Bone marrow (tissue), 2 donors: ENCODE measurements around the gene MAP4K3.
A peak's percentile ranks its signal among the peaks of the same experiment; 100 is the strongest.
"Not testable (repeated sequence)": the region's sequence is repeated elsewhere in the genome, so short reads cannot be mapped to it uniquely, and the experiment has no call there.

Experiments
- DNase-seq, 2 donors: peaks; one replicate each; lab custom pipeline; 2025; lab: John Stamatoyannopoulos, UW

Gene MAP4K3

DNA sequence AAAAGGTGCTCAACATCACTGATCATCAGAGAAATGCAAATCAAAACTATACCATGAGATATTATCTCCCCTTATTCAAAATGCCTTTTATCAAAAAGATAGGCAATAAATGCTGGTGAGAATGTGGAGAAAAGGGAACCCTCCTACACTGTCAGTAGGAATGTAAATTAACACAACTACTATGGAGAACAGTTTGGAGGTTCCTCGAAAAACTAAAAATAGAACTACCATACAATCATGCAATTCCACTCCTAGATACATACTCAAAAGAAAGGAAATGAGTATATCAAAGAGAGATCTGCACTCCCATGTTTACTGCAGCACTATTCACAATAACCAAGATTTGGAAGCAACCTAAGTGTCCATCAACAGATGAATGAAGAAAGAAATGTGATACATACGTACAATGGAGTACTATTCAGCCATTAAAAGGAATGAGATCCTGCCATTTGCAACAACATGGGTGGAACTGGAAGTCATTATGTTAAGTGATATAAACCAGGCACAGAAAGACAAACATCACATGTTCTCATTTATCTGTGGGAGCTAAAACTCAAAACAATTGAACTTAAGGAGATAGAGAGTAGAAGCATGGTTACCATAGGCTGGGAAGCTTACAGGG is 63.8 kb downstream of the MAP4K3 start:
- no peak for DNase-seq

DNA sequence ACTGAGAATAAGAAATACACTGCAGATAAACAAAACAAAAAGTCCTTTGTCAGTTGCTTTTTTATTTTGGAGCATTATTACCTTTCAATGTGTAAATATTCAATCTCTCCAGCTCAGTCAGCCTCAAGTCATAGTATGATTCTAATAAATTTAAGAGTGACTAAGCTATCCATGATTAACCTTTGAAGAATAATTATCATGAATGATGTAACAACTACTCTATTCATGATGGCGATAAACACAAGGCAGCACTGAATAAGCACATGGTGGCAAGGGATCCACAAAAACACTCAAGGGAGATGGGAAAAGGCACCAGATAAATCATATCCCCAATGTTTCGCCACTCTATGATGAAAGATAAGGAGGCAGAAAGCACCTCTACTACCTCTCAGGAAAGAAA is 67.0 kb downstream of the MAP4K3 start:
- no peak for DNase-seq

DNA sequence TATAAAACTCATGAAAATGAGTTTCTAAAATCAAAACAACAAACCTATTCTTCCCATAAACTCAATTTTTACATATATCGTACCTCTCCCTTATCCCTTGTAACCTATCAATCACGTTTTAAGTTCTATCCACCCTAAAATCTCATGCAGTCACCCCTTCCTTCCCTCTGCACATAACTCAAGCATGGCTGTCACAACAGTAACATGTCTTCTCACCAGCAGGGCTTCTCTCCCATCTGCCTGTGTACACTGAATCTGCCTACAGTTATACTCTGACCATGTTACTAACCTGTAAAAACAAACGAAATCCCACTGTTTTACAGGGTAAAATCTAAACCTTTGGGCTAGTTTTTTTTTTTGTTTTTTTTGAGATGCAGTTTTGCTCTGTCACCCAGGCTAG is 68.2 kb downstream of the MAP4K3 start:
- peak in 1 of 2 donors; percentile 20 for DNase-seq

DNA sequence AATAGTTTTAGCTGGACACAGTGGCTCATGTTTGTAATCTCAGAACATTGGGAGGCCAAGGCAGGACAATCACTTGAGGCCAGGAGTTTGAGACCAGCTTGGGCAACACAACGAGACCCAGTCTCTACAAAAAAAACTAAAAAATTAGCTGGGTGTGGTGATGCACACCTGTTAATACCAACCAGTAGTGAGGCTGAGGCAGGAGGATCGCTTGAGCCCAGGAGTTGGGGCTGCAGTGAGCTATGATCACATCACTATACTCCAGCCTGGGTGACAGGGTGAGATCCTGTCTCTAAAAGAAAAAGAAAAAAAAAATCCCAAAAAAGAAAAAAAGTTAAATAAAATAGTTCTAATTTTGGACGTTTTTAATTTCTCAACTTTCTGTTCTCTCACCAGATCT is 68.7 kb downstream of the MAP4K3 start:
- no peak for DNase-seq

DNA sequence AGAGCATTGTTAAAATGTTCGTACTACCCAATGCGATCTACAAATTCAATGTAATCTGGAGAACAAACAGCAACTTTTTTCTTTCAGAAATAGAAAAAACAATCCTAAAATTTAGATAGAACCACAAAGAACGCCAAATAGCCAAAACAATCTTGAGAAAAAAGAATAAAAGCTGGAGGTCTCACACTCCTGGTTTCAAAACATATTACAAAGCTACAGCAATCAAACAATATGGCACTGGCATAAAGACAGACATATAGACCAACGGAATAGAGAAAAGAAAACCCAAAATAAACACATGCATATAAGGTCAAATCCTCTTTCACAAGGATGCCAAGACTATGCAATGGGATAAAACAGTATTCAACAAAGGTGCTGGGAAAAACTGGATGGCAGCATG is 74.5 kb downstream of the MAP4K3 start:
- DNase-seq: no peak

DNA sequence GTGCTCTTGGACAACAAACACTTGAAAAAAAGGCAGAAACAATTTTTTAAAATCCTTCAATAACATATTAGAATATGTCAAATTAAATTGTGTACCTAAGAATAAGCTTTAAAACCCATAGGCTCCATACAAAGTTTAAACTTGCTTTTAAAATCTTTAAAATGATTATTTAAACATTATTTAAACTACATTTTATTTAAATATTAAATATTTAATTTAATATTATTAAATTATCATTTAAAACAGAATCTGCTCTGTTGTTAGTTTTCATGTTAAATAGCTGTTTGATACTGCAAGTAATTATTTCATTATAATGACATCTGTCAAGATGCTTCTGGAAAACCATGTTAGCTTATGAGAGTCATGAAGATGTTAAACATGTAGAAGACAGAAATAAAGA is 75.6 kb downstream of the MAP4K3 start:
- no peak for DNase-seq

DNA sequence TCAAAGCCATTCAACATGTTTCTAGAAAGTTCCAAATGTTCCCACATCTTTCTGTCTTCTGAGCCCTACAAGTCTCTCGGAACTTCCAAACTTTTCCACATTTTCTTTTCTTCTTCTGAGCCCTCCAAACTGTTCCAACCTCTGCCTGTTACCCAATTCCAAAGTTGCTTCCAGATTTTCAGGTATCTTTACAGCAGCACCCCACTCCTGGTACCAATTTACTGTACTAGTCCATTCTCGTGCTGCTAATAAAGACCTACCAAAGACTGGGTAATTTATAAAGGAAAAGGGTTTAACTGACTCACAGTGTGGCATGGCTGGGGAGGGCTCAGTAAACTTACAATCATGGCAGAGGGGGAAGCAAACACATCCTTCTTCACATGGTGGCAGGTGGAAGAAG is 76.7 kb downstream of the MAP4K3 start:
- DNase-seq: not testable (repeated sequence)

DNA sequence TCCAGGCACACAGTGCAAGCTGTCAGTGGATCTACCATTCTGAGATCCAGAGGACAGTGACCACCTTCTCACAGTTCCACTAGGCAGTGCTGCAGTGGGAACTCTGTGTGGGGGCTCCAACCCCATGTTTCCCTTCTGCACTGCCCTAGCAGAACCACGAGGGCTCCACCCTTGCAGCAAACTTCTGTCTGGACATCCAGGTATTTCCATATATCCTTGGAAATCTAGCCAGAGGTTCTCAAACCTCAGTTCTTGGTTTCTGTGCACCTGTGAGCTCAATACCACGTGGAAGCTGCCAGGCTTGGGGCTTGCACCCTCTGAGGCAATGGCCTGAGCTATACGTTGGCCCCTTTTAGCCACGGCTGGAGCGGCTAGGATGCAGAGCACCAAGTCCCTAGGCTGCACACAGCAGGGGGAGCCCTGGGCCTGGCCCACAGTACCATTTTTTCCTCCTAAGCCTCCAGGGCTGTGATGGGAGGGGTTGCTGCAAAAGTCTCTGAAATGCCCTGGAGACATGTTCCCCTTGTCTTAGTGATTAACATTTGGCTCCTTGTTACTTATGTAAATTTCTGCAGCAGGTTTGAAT is 77.5 kb downstream of the MAP4K3 start:
- DNase-seq: no peak

DNA sequence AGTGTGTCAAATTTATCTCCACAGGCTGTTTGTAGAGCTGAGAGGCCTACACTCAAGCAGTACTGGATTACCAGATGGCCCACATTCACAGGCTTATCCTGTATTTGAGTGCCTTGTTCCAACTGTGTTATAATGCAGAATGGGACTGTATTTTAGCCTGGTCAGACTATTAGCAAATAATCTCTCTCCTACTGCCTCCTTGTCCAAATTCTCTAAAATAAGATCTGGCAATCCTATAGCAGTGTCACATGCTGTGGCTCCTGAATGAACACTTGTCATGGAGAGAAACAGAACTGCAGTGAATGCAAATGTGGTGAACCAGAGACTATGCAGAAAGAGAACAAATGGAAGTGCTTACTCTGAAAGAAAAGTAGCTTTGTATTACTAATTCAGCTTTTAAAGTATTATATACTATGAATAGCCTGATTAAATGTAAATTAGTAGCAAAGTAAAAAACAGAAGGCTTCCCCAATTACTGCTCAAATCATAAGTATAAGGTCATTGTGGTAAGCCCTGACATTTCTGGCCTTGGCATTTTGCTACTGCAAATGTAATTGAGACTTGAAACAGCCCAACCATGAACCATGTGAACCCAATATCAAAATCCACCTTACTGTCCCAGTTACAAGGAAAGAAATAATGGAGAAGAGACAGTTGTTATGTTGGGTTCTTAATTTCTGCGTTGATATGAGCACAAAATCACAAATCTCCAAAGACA is 80.0 kb downstream of the MAP4K3 start:
- no peak for DNase-seq

DNA sequence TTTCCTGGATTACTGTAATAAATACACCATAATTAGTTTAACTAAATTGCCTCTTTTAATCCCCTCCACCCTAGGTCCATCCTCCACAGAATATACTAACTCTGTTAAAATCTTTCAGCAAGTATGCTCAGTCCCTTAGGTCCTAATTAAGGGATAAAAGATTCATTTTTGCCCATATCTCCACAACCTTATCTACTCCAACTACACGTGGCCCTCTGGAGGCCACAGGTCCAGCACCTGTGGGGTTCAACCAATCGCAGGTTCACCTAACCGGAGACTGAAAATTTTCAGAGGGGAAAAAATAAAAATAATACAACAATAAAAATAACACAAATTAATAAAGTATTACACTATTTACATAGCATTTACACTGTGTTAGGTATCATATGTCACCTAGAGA is 86.4 kb downstream of the MAP4K3 start:
- DNase-seq: no peak

DNA sequence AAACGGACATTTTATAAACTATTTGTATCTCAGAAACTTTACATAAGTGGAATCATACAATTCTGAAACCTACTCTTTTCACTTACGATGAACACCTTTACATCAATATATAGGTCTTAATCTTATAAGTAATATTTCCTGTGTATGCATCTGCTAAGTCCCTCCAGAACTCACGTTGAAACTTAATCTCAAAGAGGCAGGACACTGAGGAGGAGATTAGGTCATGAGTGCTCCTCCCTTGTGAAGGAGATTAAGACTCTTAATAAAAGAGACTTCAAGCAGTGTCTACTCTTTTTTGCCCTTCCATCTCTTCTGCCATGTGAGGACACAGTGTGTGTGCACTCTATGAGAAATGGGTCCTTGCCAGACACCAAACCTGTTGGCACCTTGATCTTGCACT is 98.6 kb downstream of the MAP4K3 start:
- no peak for DNase-seq

DNA sequence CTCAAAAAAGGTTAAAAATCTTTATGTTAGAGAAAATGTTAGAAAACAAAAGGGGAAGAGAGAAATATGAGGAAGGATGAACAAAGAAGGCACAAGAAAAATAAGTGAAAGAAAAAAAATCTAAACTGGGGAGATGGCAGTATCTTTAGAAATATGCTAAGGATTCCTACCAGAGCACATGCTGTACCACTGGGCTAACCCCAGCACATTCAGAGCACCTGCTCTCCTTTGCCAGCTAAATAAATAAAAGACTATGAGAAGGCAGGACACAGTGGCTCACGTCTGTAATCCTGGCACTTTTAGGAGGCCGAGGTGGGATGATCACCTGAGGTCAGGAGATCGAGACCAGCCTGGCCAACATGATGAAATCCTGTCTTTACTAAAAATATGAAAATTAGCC is 101.2 kb downstream of the MAP4K3 start:
- no peak for DNase-seq

DNA sequence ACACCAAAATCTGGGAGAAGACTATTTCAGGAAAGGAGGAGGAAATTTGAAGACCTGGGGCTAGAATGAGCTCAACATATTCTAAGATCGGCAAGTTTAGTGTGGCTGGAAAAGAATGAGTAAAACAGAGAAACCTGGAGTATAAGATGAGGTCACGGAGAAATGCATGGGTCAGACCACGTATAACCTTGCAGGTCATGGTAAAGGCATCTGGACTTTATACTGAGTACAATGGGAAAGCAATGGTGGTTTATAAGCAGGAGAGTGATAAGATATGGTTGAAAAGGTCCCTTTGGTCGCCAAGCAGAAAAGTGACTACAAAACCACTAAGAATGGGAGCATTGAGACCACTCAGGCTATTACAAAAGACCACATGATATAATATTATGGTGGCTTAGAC is 102.1 kb downstream of the MAP4K3 start:
- DNase-seq: no peak

DNA sequence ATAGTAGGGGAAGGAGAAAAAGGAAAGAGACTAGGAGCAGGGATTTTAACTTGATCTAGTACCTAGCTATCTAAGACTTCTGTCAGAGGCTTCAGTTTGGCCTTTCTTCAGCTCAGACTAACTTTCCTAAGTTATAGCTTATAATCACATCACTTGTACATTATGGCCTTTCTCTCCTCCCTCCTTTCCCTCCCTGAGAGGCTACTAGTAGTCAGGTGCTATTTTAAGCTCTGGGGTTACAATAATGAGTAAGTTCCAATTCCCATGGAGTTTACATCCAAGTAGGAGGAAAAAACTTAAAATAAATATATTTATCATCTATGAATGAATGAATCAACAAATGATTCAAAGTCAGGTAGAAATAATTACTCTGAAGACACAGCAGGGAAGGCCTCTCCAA is 102.6 kb downstream of the MAP4K3 start:
- DNase-seq: no peak

DNA sequence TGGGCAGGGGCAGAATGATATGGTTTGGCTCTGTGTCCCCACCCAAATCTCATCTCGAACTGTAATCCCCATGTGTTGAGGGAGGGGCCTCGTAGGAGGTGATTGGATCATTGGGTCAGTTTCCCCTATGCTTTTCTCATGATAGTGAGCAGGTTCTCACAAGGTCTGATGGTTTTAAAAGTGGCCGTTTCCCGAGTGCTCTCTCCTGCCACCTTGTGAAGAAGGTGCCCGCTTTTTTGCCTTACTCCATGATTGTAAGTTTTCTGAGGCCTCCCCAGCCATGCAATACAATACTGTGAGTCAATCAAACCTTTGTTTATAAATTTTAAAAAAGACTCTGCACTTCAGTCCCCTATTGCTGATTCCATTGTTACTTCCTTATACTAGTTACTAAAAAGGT is 110.4 kb downstream of the MAP4K3 start:
- no peak for DNase-seq

DNA sequence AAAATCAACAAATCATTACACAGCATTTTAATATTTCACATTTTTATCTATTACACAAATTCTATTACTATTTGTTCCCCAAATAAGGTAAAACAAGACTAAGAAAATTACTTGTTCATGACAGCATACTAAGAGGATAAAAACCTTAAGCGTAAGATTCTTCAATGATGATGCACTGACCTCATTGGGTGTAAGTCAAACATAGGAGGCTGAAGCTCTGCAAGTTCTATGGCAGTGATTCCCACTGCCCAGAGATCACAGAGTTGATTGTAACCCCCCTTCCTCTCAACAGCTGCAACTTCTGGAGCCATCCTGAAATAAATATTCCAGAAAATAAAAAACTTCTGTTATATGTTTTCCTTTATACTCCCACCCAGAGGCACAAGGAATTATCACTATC is 111.1 kb downstream of the MAP4K3 start:
- no peak for DNase-seq

DNA sequence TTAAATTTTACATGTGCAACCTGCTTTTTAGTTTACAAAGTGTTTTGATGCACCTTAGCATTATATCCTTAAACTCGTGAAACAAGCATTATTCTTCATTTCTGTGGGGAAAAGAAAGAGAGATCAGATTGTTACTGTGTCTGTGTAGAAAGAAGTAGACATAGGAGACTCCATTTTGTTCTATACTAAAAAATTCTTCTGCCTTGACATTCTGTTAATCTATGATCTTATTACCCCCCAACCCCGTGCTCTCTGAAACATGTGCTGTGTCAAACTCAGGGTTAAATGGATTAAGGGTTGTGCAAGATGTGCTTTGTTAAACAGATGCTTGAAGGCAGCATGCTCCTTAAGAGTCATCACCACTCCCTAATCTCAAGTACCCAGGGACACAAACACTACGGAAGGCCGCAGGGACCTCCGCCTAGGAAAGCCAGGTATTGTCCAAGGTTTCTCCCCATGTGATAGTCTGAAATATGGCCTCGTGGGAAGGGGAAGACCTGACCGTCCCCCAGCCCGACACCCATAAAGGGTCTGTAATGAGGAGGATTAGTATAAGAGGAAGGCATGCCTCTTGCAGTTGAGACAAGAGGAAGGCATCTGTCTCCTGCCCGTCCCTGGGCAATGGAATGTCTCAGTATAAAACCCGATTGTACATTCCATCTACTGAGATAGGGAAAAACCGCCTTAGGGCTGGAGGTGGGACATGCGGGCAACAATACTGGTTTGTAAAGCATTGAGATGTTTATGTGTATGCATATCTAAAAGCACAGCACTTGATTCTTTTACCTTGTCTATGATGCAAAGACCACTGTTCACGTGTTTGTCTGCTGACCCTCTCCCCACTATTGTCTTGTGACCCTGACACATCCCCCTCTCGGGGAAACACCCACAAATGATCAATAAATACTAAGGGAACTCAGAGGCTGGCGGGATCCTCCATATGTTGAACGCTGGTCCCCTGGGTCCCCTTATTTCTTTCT is 115.7 kb downstream of the MAP4K3 start:
- DNase-seq: not testable (repeated sequence)

DNA sequence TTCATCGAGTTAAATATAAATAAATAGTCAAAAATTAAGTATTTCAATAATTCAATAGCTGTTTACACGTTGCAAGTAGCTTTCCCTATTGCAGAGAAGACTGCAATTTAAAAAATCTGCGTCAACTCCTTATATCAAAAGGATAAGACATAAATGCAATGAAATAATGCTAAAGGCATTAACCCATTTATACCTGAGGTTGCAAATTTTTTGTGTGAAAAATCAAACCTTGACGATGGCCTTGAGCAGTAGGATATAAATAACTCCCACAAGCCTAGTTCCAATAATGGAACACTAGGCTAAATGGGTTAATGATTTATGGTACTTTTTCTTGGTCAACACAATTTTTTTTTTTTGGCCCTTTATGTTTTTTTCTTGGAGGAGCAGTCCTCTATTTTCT is 116.9 kb downstream of the MAP4K3 start:
- no peak for DNase-seq

DNA sequence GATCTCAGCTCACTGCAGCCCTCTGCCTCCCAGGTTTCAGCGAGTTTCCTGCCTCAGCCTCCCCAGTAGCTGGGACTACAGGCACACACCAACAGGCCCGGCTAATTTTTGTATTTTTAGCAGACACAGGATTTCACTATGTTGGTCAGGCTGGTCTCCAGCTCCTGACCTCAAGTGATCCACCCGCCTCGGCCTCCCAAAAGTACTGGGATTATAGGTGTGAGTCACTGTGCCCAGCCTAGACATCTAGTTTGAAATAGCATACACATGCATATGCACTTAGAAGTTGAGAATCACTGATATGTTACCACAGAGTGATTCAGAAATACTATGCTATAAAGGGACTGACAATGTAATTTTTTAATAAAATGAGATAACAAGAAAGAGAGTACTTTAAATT is 123.5 kb downstream of the MAP4K3 start:
- DNase-seq: no peak

DNA sequence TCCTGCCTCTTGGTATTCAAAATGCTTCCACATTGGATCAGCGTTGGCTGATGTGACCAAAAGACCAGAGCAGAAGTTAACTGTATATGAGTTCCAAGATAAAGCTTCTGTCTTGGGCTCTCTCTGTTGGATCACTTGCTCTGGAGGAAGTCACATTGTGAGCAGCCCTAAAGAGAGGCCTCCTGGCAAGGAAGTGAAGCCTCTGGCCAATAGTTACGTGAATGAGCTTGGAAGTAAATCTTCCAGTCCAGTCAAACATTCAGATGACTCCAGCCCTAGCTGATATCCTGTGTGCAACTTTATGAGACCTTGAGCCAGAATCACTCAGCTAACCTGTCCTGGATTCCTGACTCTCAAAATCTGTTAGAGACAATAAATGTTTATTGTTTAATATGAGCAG is 125.6 kb downstream of the MAP4K3 start:
- DNase-seq: no peak

DNA sequence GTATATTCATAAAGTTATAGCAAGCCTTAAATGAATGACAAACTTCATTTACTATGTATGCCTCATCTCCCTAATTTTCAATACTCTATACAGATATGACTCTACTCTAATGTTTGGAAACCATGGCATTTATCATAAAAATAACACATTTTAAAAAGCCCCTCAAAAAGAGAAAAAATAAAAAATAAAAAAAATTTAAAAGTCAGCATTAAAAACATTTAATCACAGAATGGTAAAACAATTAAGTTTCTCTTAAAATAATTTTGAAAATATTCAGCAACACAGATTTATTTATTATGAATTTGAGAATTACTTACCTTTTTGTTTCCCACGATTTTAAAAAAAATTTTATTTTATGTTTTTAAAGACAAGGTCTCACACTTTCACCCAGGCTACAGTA is 128.3 kb downstream of the MAP4K3 start:
- no peak for DNase-seq

DNA sequence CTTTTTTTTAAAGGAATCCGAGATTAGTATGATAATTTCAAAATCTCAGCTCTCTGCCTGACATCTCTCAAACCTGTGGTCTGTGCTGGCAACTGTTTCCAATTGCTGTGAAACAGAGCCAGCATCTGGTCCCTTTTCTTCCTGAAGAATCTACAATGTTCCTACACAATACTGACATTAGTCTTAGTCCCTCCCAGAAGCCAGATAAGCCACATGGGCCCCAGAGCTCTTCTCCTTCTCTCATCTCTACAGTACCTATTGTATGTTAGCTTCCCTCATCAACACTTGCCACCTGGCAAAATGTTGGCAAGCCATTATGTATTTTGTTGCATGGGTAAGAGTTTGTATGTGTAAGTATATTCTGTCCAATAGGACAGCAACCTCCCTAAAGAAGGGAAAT is 130.5 kb downstream of the MAP4K3 start:
- no peak for DNase-seq

DNA sequence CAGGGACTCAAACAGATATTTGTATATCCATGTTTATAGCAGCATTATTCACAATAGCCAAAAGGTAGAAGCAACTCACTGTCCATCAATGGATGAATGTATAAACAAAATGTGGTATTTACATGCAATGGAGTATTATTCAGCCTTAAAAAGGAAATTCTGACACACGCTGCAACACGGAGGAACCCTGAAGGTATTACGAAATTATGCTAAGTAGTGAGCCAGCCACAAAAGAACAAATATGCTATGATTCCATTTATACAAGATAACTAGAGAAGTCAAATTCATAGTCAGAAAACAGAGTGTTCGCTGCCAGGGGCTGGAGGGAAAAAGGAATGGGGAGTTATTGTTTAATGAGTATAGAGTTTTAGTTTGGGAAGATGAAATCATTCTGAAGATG is 132.4 kb downstream of the MAP4K3 start:
- DNase-seq: no peak
